Kidney (tissue), 14 donors: ENCODE data around the gene PDSS2. TPM values are rescaled to one million over a fixed set of nuclear protein-coding genes. Genes with fewer than 3 reads are reported as not detected.

Experiments used
- DNase-seq, 5 donors: peaks; one replicate each; pipeline ENCODE4 v3.0.0-alpha.2; 2013 to 2020
- FAIRE-seq: peaks from 2 replicates; lab custom pipeline; 2012; peaks lifted over from hg19 to GRCh38; lab: Jason Lieb, UNC
- H3K27ac ChIP-seq, 2 donors: one replicate each; pipeline ENCODE4 v1.7.0; 2013; ENCODE audit warnings: low read depth in 2 of 2, low read length in 2 of 2, inconsistent platforms in 1 of 2
- H3K27me3 ChIP-seq: one replicate; pipeline ENCODE4 v1.7.1; 2013; ENCODE audit warnings: low read length, inconsistent platforms; ENCODE audit not compliant: control insufficient read depth, insufficient read depth
- H3K36me3 ChIP-seq, 3 donors: one replicate each; pipeline versions ENCODE4 v1.7.0 to v1.7.1; 2013; ENCODE audit warnings: low read length in 3 of 3, control low read depth in 1 of 3, inconsistent platforms in 1 of 3; ENCODE audit not compliant: insufficient read depth in 3 of 3, control insufficient read depth in 2 of 3
- H3K4me1 ChIP-seq, 3 donors: one replicate each; pipeline versions ENCODE4 v1.7.0 to v1.7.1; 2013; ENCODE audit warnings: low read length in 3 of 3, inconsistent platforms in 1 of 3, low read depth in 1 of 3; ENCODE audit not compliant: control insufficient read depth in 2 of 3, insufficient read depth in 2 of 3
- H3K4me3 ChIP-seq, 3 donors: one replicate each; pipeline versions ENCODE4 v1.7.0 to v1.8.1; 2013; ENCODE audit warnings: low read length in 3 of 3, control low read depth in 1 of 3, inconsistent platforms in 1 of 3
- H3K9ac ChIP-seq, 3 donors: one replicate each; pipeline versions ENCODE4 v1.7.0 to v1.7.1; 2013; ENCODE audit warnings: low read length in 3 of 3, control low read depth in 1 of 3, inconsistent platforms in 1 of 3
- H3K9me3 ChIP-seq, 3 donors: one replicate each; pipeline versions ENCODE4 v1.7.0 to v1.7.1; 2013; ENCODE audit warnings: low read length in 3 of 3, control low read depth in 1 of 3, inconsistent platforms in 1 of 3; ENCODE audit not compliant: control insufficient read depth in 2 of 3, insufficient read depth in 1 of 3
- intact Hi-C: fragments of 100-400 bp; cut with DNase I; formaldehyde crosslinking; loops from one replicate; pipeline ENCODE4 v1.11.1; 2022
- polyA plus RNA-seq: library from polyadenylated mRNA; stranded (reverse); fragments of 350-450 nt; fragmentation: Illumina TruSeq; extraction: RNeasy Lipid Tissue Mini Kit (QIAGEN cat#74804); gene quantifications from one replicate; pipeline ENCODE4 v1.2.3, GENCODE V29; 2014; ENCODE audit warnings: low read depth, low replicate concordance; ENCODE audit not compliant: insufficient read depth
- total RNA-seq: library from RNA; stranded (reverse); fragmentation: NEBNext Ultra II Directional; extraction: Animal tissue kit (Norgen Biotek cat#: 25700); gene quantifications from one replicate; pipeline ENCODE4 v1.2.1, GENCODE V29; 2021
- TF ChIP-seq, protein P1 (sequence below): IDR thresholded peaks from 3 replicates; pipeline ENCODE4 v1.5.1; 2012; ENCODE audit warnings: mild to moderate bottlenecking, moderate library complexity, borderline replicate concordance; ENCODE audit not compliant: insufficient read depth; ENCODE audit errors: extremely low read depth
- donor health status: control.
- donor health status: control.
- donor health status: control.
- donor health status: control.
- donor health status: control.
- donor health status: DM: yes; HTN: yes; CAD: no.
- donor health status: Normal renal cell carcinoma (clear cell type).

Gene PDSS2
- total and polyA plus RNA-seq, 2 donors from 2014 or later, result 16.4 to 20.7 TPM

DNA sequence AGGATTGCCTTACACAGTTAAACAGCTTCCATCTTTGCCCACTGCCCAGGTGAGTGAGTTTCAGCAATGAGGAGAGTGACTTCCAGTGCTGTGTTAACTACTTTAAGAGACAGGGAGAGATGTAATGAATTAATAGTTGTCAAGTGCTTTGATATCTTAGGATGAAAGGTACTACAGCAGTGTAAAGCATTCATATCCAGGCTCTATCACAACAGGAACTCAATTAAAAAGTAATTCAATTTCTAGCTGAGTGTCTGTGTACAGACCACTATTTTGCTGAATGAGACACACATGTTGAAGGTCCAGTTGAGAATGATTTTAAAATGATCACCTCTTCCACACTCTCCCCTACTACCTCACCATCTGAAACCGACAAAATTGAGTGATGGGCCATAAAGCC lies 273.3 kb downstream of the PDSS2 start:
- H3K4me1 ChIP-seq, result no peaks in the 10 kb centered on the region
- no peak overlapping the region for H3K4me3 ChIP-seq
- TF ChIP-seq, protein P1, sequence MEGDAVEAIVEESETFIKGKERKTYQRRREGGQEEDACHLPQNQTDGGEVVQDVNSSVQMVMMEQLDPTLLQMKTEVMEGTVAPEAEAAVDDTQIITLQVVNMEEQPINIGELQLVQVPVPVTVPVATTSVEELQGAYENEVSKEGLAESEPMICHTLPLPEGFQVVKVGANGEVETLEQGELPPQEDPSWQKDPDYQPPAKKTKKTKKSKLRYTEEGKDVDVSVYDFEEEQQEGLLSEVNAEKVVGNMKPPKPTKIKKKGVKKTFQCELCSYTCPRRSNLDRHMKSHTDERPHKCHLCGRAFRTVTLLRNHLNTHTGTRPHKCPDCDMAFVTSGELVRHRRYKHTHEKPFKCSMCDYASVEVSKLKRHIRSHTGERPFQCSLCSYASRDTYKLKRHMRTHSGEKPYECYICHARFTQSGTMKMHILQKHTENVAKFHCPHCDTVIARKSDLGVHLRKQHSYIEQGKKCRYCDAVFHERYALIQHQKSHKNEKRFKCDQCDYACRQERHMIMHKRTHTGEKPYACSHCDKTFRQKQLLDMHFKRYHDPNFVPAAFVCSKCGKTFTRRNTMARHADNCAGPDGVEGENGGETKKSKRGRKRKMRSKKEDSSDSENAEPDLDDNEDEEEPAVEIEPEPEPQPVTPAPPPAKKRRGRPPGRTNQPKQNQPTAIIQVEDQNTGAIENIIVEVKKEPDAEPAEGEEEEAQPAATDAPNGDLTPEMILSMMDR, result no peak
- no peak overlapping the region for H3K27ac ChIP-seq
- intact Hi-C loops, result no loop called here
- FAIRE-seq (no peak), DNase-seq (no peak)
- no peak overlapping the region for H3K9ac ChIP-seq
- no peaks in the 10 kb centered on the region for H3K36me3 ChIP-seq
- H3K27me3 ChIP-seq, result no peaks in the 10 kb centered on the region
- H3K9me3 ChIP-seq, result no peaks in the 10 kb centered on the region

DNA sequence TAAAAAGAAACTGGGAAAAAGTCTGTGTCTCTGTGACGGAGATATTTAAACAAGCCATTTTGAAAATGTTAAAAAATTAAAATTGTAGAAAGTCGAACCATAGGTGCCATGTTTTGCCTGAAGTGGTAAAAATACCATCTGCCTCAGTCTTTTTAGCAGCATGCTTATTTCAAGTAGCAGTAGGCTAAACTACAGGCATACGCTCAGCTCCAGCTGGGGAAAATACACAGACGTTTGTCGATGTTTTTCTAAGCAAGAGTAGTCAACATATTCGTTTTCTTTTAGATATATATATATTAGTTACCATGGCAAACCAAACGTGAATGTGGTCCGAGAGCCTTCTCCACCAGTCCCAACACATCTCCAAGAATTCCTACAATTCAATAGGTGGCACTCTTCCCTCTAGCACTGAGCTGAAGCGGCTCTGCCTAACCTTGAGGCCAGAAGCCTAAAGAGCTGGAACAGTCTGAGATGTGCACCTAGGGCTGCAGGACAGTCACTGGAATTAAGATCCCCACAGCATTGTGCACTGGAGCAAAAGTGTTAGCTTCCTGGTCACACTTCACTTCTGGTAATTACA lies 273.9 kb downstream of the PDSS2 start:
- Histone ChIP-seq H3K9me3 (no peaks in the 10 kb centered on the region), H3K36me3 (no peaks in the 10 kb centered on the region), H3K4me3 (no peak overlapping the region), H3K9ac (no peak overlapping the region), H3K4me1 (no peaks in the 10 kb centered on the region), H3K27ac (no peak overlapping the region), H3K27me3 (no peaks in the 10 kb centered on the region)
- intact Hi-C loops, result no loop called here
- TF ChIP-seq, protein P1, result peak; percentile 24
- FAIRE-seq (no peak), DNase-seq (peak in 4 of 5 donors; percentile 44 to 71 (median 56))

DNA sequence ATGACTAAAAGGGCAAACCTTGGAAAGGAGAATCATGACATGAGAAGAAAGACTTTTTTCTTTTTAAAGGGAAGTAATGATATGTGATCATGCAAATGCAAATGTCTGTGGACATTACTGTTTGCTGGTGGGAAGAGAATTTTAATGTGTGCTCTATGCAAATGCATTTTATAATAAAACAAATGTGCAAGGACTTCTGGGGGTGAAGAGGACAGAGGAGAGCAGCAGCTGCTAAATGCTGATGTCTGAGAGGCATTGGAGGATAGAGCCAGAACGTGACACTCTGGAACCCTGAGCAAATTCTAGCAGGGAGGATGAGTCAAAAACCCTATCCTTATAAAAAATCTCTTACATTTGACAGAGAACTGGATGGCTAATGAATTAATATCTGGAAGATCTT lies 274.9 kb downstream of the PDSS2 start:
- Histone ChIP-seq H3K9ac (no peak overlapping the region), H3K4me3 (no peak overlapping the region), H3K27me3 (no peaks in the 10 kb centered on the region), H3K36me3 (no peaks in the 10 kb centered on the region), H3K4me1 (no peaks in the 10 kb centered on the region), H3K9me3 (no peaks in the 10 kb centered on the region), H3K27ac (no peak overlapping the region)
- FAIRE-seq, result no peak
- intact Hi-C loops, result no loop called here
- no peak for DNase-seq
- TF ChIP-seq, protein P1, result no peak

DNA sequence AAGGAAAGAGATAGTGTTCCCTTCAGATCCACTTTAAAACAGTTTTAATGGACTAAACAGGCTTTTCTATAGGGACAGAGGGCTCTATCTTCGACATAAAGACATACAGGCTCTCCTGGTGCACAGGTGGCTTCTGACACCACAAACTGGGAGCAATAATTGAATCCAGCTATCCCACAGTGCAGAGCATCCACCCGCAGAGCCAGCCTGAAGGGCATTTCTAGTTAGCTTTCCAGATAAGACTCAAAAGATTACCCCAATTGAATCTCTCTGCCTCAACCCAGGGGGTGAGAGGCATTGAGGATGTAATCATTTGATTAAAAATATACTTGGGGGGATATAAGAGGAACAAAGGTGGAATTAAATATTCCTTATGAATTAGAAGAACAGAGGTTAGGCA lies 279.3 kb downstream of the PDSS2 start:
- no peaks in the 10 kb centered on the region for H3K9me3 ChIP-seq
- no peak for FAIRE-seq
- no peaks in the 10 kb centered on the region for H3K27me3 ChIP-seq
- H3K9ac ChIP-seq, result no peak overlapping the region
- H3K27ac ChIP-seq, result no peak overlapping the region
- no peaks in the 10 kb centered on the region for H3K4me1 ChIP-seq
- no peak for DNase-seq
- TF ChIP-seq, protein P1, result no peak
- intact Hi-C loops, result no loop called here
- H3K36me3 ChIP-seq, result no peaks in the 10 kb centered on the region
- no peak overlapping the region for H3K4me3 ChIP-seq
